MM.1S (cell line): ENCODE results near the gene COL2A1.

ENCODE experiments used
- EZH2 ChIP-seq: fragments of 300-600 bp; sonication (generic); optimal IDR thresholded peaks from 2 replicates; pipeline ENCODE3; 2017; ENCODE audit warnings: low read depth, mild to moderate bottlenecking, antibody characterized with exemption, low read length, mixed read lengths
- TF ChIP-seq, protein P1 (sequence below): fragments of 300-600 bp; sonication (generic); IDR thresholded peaks from 2 replicates; pipeline ENCODE4 v1.5.1; 2016; ENCODE audit warnings: antibody characterized with exemption, low read length, mixed read lengths

DNA sequence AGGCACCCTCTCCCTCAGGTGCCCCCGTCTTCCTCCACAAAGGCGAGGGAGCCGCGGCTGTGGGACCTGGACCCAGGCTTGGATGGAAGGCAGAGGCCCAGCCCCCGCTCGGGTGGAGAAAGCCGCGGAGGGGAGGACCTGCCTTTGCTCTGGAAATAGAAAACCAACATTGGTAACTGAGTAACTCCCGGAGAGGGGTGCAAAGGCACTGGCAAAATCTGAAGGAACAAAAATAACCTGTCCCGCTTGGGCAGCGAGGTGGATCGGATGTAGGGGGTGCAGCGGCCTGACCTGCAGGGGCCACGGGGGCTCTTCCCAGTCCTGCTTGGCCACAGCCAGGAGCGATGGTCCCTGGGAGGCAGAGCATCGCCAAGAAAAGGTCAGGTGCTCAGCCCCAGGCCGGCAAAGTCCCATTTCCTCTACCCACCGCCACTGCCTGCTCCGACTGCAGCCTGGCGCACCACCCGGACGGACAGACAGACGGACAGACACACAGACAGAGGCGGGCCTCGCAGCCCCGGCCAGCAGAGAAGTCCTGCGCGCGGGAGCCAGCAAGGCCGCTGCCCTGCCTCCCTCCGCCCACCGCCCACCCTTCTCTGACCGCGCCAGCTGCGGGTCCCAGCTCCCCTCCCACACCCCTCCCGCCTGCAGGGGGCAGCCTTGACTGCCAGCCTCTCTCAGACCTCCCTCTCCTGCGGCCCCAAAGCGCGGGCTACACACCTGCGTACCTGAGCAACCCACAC lies 62.2 kb downstream of the COL2A1 start:
- TF ChIP-seq, protein P1, sequence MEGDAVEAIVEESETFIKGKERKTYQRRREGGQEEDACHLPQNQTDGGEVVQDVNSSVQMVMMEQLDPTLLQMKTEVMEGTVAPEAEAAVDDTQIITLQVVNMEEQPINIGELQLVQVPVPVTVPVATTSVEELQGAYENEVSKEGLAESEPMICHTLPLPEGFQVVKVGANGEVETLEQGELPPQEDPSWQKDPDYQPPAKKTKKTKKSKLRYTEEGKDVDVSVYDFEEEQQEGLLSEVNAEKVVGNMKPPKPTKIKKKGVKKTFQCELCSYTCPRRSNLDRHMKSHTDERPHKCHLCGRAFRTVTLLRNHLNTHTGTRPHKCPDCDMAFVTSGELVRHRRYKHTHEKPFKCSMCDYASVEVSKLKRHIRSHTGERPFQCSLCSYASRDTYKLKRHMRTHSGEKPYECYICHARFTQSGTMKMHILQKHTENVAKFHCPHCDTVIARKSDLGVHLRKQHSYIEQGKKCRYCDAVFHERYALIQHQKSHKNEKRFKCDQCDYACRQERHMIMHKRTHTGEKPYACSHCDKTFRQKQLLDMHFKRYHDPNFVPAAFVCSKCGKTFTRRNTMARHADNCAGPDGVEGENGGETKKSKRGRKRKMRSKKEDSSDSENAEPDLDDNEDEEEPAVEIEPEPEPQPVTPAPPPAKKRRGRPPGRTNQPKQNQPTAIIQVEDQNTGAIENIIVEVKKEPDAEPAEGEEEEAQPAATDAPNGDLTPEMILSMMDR = no peak
- no peak for TF ChIP-seq EZH2
